ENCODE measurements around the gene DOCK10.

DNA sequence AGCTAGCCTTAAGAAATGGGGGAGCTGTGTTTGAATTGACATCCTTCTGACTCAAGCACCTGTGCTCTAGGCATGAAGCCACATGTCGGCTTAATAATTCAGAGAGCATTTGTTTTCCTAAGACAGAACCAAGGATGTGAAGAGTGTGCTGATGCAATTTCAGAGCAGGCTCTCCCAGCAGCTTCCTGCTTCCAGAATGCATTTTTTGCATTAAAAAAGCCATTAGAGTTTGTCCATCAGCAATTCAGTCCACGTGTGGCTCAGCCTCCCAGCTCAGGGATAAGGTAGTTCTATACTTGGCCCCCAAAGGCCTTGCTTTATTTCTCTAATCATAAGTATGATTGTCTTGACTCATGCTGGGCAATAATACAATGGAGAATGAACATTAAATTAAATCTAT, 37.7 kb downstream of the DOCK10 start:
- TF ChIP-seq YY1 (tag by site-specific recombination; IDR thresholded peaks at IDR 0.05) = no peak
- no peak for TF ChIP-seq ZNF350 (tag by site-specific recombination; IDR thresholded peaks at IDR 0.05)
- TF ChIP-seq ZNF776 (tag by site-specific recombination; IDR thresholded peaks at IDR 0.05; ENCODE audit: borderline replicate concordance) = no peak
